ENCODE results near the gene TPGS1. TPM values are rescaled to one million over a fixed set of nuclear protein-coding genes. Genes with fewer than 3 reads are reported as not detected.

Gene TPGS1
- total RNA-seq, 1 donor from 2014 or later = 11.2 TPM

DNA sequence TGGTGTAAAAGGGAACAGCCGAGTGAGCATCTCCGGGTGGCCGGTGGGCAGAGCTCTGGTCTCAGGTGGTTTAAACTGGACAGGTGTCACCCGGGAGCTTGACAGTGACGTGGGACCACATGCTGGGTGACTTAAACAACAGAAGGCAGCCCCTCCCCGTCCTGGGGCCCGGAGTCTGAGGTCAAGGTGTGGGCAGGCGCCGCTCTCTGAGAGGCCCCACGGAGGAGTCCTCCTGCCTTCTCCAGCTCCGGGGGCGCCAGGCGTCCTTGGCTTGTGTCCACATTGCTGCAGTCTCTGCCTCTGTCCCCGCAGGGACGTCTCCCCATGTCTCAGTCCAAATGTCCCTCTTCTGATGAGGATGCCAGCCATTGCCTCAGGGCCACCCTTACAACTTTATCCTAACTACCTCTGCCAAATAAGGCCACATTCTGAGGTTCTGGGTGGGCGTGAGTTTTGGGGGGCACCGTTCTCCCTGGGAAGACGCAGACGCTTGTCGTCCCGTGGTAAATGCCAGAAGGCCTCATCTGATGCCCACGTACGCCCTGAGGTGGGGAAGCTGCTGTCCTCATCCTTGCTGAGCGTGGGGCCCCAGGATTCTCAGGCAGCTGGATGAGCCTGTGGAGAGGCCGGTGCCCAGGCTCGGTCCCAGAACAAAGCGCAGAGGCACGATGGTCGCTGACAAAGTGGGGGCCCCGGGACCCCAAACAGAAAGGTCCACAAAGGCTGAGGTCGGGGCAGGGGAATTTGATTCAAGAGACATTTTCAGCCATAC is 49.5 kb downstream of the TPGS1 start:
- Histone ChIP-seq H3K36me3 (no peaks in the 10 kb centered on the region), H3K4me1 (peaks cover 34% of the 10 kb centered on the region), H3K27ac (replicated peaks) (peak overlapping the region; percentile 80), H3K4me3 (no peak overlapping the region), H3K9me3 (replicated peaks) (no peaks in the 10 kb centered on the region), H3K27me3 (ENCODE audit: low read depth) (no peaks in the 10 kb centered on the region)
- intact Hi-C loops (cut with micrococcal nuclease) = no loop called here
- no peak for DNase-seq
- TF ChIP-seq, protein P1, sequence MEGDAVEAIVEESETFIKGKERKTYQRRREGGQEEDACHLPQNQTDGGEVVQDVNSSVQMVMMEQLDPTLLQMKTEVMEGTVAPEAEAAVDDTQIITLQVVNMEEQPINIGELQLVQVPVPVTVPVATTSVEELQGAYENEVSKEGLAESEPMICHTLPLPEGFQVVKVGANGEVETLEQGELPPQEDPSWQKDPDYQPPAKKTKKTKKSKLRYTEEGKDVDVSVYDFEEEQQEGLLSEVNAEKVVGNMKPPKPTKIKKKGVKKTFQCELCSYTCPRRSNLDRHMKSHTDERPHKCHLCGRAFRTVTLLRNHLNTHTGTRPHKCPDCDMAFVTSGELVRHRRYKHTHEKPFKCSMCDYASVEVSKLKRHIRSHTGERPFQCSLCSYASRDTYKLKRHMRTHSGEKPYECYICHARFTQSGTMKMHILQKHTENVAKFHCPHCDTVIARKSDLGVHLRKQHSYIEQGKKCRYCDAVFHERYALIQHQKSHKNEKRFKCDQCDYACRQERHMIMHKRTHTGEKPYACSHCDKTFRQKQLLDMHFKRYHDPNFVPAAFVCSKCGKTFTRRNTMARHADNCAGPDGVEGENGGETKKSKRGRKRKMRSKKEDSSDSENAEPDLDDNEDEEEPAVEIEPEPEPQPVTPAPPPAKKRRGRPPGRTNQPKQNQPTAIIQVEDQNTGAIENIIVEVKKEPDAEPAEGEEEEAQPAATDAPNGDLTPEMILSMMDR (IDR thresholded peaks at IDR 0.05; ENCODE audit: borderline replicate concordance) = no peak

DNA sequence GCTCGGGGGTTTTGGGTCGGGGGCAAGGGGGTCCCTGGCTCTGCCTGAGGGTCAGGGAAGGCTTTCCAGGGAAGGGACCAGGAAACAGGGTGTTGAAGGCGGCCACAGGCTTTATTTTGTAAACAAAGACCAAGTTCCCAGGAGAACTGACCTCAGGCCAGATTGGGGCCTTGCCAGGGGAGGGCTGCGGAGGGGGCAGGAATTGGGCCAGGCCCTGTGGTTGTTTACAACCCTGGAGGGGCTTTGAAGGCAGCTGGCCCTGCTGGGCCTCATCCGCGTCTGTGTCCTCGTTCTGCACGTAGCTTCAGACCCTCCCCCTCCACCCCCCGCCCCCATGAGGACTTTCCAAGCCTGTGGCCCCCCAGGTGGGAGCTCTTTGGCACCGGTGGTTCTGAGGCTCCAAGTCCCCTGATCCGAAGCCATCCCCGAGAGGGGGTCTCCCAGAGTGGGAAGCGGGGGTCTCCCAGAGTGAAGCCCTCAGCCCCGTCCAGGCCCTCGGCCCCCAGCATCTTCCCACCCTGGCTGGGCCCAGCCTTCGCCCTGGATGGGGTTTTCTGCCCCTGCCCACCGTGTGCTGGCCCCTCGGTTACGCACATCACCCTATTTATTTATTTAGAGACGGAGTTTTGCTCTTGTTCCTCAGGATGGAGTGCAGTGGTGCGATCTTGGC is 51.6 kb downstream of the TPGS1 start:
- TF ChIP-seq, protein P1 (IDR thresholded peaks at IDR 0.05; ENCODE audit: borderline replicate concordance) = no peak
- no peaks in the 10 kb centered on the region for H3K9me3 ChIP-seq (replicated peaks)
- no peak overlapping the region for H3K4me3 ChIP-seq
- H3K27me3 ChIP-seq (ENCODE audit: low read depth) = no peaks in the 10 kb centered on the region
- no peaks in the 10 kb centered on the region for H3K36me3 ChIP-seq
- DNase-seq = no peak
- intact Hi-C loops (cut with micrococcal nuclease) = no loop called here
- H3K4me1 ChIP-seq = peaks cover 34% of the 10 kb centered on the region
- peak overlapping the region; percentile 64 for H3K27ac ChIP-seq (replicated peaks)

DNA sequence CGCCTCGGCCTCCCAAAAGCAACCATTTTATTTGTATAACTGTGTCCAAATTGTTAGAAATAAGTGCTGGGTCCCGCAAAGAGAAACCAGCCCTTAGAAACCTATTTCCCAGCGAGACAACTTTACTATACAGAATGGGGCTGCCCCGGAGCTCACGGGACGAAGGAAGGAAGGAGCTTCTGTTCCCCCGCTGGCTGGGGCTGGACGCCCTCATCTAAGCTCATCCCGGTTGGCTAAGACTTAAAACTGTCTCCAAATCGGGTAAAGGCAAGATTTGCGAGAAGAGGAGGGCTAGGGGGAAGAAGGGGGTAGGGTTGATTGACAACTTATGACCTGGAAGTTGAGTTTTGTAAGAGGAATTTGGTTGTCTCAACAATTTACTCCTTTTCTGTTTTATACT is 52.8 kb downstream of the TPGS1 start:
- intact Hi-C loops (cut with micrococcal nuclease) = no loop called here
- no peak overlapping the region for H3K27ac ChIP-seq (replicated peaks)
- H3K36me3 ChIP-seq = no peaks in the 10 kb centered on the region
- peaks cover 31% of the 10 kb centered on the region for H3K4me1 ChIP-seq
- no peaks in the 10 kb centered on the region for H3K27me3 ChIP-seq (ENCODE audit: low read depth)
- no peak for DNase-seq
- H3K4me3 ChIP-seq = no peak overlapping the region
- no peaks in the 10 kb centered on the region for H3K9me3 ChIP-seq (replicated peaks)
- TF ChIP-seq, protein P1 (IDR thresholded peaks at IDR 0.05; ENCODE audit: borderline replicate concordance) = no peak

DNA sequence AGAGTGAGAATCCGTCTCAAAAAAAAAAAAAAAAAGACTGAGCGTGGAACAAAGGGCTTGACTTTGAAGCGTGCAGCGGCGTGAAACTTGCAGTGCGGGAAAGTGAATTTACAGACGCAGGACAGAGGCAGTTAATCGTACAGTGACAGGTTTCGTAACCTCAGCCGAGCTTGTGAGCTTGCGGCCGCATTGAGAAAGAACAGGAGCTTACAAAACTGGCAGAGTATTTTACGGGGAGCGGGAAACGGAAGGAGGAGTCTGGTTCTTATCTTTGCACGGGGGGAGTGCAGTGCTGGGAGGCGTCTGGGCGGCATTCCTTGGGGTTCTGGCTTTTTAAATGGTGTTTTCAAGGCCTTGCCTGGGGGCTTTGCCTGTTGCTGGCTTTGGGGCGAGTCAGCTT is 59.1 kb downstream of the TPGS1 start:
- TF ChIP-seq, protein P1 (IDR thresholded peaks at IDR 0.05; ENCODE audit: borderline replicate concordance) = no peak
- no peak overlapping the region for H3K4me3 ChIP-seq
- intact Hi-C loops (cut with micrococcal nuclease) = no loop called here
- H3K9me3 ChIP-seq (replicated peaks) = no peaks in the 10 kb centered on the region
- DNase-seq = no peak
- H3K27ac ChIP-seq (replicated peaks) = peak overlapping the region; percentile 55
- no peaks in the 10 kb centered on the region for H3K36me3 ChIP-seq
- H3K27me3 ChIP-seq (ENCODE audit: low read depth) = no peaks in the 10 kb centered on the region
- H3K4me1 ChIP-seq = peaks cover 7% of the 10 kb centered on the region

DNA sequence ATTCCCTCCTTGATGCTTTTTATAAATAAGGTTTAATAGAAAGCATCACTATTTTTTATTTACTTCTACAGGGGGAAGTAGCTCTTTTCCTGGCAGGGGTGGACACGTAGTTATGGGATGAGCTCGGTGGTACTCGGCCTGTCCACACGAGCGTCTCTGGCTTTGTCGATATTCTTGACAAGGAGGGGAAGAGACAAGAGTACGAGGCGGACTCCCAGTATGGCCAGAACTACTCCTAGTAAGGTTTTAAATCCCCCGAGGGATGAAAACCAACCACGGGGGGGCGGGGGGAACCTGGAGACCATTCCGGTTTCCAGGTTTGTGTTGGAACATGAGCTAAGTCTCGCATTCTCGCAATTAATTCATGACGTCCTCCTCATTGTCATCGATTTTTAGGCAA is 59.5 kb downstream of the TPGS1 start:
- Histone ChIP-seq H3K27me3 (ENCODE audit: low read depth) (no peaks in the 10 kb centered on the region), H3K9me3 (replicated peaks) (no peaks in the 10 kb centered on the region), H3K36me3 (no peaks in the 10 kb centered on the region), H3K27ac (replicated peaks) (peak overlapping the region; percentile 55), H3K4me3 (no peak overlapping the region), H3K4me1 (peaks cover 11% of the 10 kb centered on the region)
- intact Hi-C loops (cut with micrococcal nuclease) = no loop called here
- TF ChIP-seq, protein P1 (IDR thresholded peaks at IDR 0.05; ENCODE audit: borderline replicate concordance) = no peak
- DNase-seq = no peak

All from left ventricle myocardium inferior (tissue), 1 donor.